ENCODE measurements around the gene NQO2. TPM values are rescaled to one million over a fixed set of nuclear protein-coding genes. Genes with fewer than 3 reads are reported as not detected.

NQO2 gene
- total and polyA plus RNA-seq, 10 of the 15 experiments (the other 5 are each of a cell fraction or from before 2014, with no cell fraction given) = 0.55 to 2.6 (median 0.80) TPM

DNA sequence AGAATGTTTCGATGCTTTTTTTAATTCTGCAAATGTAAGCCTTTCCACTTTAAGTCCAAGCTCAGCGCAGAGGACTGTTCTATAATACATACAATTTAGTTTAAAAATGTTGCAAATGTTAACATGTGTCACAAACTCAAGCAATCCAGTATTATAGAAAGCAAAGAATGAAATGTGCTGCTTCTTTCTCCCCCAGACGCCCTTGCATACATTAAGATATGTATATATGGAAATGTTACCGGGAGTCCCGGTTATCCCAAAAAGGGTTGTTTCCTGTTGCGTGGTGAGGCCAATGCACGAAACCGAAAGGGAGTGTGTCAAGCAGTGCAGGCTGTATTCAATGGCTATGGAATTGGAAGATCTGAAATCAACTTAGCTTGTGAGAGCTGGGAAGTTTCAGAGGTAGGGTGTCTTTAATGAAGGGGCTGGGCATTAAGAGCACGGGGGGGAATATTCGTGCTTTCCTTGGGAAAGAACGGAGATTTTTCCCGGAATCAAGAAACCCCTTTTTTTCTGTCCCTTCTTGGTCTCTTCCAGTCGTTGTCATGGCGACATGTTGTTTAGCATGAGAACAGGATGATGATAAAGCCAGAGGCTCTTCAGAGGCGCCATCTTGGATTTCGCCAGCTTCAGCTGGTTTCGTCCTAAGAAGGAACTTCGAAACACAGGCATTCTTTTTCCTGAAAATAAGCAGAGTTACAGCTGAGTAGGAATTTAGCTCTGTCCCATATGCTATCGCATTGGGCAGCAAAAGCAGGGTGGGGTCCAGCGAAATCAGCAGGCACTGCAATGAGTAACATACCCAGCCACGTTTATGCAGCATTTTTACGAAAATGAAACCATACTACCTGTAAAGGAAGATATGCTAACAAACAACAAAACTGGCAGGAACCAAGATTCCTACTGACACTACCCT is 10.1 kb upstream of the NQO2 start (continued):
- 0 out of 2 replicates have a peak, but pooled peaks have one; percentile 21 for TF ChIP-seq TBL1XR1 (IDR thresholded peaks at IDR 0.05; ENCODE audit: low read depth, low read length)
- TF ChIP-seq YBX1 (IDR thresholded peaks at IDR 0.05) = no peak
- TF ChIP-seq ZNF274 (IDR thresholded peaks at IDR 0.05; ENCODE audit: insufficient read depth, insufficient read length) = no peak
- TF ChIP-seq ZZZ3 (IDR thresholded peaks at IDR 0.05; ENCODE audit: control insufficient read depth, insufficient read length, low read depth) = no peak
- TF ChIP-seq ZNF622 (IDR thresholded peaks at IDR 0.05) = no peak
- TF ChIP-seq NRF1 (conservative IDR thresholded peaks at IDR 0.05; ENCODE audit: low read depth, low read length) = no peak
- peak; percentile 36 for TF ChIP-seq CREM (IDR thresholded peaks at IDR 0.05; ENCODE audit: low read depth)
- peak; percentile 47; the same call in 1 of the 2 replicates for TF ChIP-seq CHD2 (IDR thresholded peaks at IDR 0.05; ENCODE audit: borderline replicate concordance, low read depth, low read length)
- TF ChIP-seq, protein P1, sequence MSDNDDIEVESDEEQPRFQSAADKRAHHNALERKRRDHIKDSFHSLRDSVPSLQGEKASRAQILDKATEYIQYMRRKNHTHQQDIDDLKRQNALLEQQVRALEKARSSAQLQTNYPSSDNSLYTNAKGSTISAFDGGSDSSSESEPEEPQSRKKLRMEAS (IDR thresholded peaks at IDR 0.05; ENCODE audit: low read depth, low read length) = no peak
- TF ChIP-seq MTA3 (IDR thresholded peaks at IDR 0.05; ENCODE audit: borderline replicate concordance, low read length) = no peak
- TF ChIP-seq, protein P2, sequence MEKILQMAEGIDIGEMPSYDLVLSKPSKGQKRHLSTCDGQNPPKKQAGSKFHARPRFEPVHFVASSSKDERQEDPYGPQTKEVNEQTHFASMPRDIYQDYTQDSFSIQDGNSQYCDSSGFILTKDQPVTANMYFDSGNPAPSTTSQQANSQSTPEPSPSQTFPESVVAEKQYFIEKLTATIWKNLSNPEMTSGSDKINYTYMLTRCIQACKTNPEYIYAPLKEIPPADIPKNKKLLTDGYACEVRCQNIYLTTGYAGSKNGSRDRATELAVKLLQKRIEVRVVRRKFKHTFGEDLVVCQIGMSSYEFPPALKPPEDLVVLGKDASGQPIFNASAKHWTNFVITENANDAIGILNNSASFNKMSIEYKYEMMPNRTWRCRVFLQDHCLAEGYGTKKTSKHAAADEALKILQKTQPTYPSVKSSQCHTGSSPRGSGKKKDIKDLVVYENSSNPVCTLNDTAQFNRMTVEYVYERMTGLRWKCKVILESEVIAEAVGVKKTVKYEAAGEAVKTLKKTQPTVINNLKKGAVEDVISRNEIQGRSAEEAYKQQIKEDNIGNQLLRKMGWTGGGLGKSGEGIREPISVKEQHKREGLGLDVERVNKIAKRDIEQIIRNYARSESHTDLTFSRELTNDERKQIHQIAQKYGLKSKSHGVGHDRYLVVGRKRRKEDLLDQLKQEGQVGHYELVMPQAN (conservative IDR thresholded peaks at IDR 0.05) = peak; percentile 66; the same call in 1 of the 2 replicates
- peak; percentile 18; the same call in 1 of the 2 replicates for TF ChIP-seq IRF4 (IDR thresholded peaks at IDR 0.05; ENCODE audit: low read depth, low read length)
- no peak for TF ChIP-seq EGR1 (IDR thresholded peaks at IDR 0.05; ENCODE audit: borderline replicate concordance in 1 of 2, low read depth in 2 of 2, low read length in 2 of 2)
- TF ChIP-seq RAD21 (IDR thresholded peaks at IDR 0.05; ENCODE audit: insufficient read depth, low read depth, low read length) = no peak
- TF ChIP-seq, protein P3, sequence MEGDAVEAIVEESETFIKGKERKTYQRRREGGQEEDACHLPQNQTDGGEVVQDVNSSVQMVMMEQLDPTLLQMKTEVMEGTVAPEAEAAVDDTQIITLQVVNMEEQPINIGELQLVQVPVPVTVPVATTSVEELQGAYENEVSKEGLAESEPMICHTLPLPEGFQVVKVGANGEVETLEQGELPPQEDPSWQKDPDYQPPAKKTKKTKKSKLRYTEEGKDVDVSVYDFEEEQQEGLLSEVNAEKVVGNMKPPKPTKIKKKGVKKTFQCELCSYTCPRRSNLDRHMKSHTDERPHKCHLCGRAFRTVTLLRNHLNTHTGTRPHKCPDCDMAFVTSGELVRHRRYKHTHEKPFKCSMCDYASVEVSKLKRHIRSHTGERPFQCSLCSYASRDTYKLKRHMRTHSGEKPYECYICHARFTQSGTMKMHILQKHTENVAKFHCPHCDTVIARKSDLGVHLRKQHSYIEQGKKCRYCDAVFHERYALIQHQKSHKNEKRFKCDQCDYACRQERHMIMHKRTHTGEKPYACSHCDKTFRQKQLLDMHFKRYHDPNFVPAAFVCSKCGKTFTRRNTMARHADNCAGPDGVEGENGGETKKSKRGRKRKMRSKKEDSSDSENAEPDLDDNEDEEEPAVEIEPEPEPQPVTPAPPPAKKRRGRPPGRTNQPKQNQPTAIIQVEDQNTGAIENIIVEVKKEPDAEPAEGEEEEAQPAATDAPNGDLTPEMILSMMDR (IDR thresholded peaks at IDR 0.05 in 2 of 3, conservative IDR thresholded peaks at IDR 0.05 in 1 of 3; ENCODE audit: control insufficient read depth in 2 of 3, extremely low read depth in 1 of 3, insufficient read depth in 1 of 3, low read depth in 3 of 3, low read length in 3 of 3) = no peak
- TF ChIP-seq CBX3 (IDR thresholded peaks at IDR 0.05; ENCODE audit: borderline replicate concordance, low read depth) = no peak
- TF ChIP-seq NFYA (IDR thresholded peaks at IDR 0.05; ENCODE audit: borderline replicate concordance, low read depth, low read length) = no peak
- no peak for TF ChIP-seq PAX8 (IDR thresholded peaks at IDR 0.05)
- no peak for TF ChIP-seq CBFB (IDR thresholded peaks at IDR 0.05; ENCODE audit: low read depth)
- TF ChIP-seq NFIC (IDR thresholded peaks at IDR 0.05; ENCODE audit: low read depth, low read length) = peak; percentile 52; the same call in 1 of the 2 replicates
- TF ChIP-seq, protein P4, sequence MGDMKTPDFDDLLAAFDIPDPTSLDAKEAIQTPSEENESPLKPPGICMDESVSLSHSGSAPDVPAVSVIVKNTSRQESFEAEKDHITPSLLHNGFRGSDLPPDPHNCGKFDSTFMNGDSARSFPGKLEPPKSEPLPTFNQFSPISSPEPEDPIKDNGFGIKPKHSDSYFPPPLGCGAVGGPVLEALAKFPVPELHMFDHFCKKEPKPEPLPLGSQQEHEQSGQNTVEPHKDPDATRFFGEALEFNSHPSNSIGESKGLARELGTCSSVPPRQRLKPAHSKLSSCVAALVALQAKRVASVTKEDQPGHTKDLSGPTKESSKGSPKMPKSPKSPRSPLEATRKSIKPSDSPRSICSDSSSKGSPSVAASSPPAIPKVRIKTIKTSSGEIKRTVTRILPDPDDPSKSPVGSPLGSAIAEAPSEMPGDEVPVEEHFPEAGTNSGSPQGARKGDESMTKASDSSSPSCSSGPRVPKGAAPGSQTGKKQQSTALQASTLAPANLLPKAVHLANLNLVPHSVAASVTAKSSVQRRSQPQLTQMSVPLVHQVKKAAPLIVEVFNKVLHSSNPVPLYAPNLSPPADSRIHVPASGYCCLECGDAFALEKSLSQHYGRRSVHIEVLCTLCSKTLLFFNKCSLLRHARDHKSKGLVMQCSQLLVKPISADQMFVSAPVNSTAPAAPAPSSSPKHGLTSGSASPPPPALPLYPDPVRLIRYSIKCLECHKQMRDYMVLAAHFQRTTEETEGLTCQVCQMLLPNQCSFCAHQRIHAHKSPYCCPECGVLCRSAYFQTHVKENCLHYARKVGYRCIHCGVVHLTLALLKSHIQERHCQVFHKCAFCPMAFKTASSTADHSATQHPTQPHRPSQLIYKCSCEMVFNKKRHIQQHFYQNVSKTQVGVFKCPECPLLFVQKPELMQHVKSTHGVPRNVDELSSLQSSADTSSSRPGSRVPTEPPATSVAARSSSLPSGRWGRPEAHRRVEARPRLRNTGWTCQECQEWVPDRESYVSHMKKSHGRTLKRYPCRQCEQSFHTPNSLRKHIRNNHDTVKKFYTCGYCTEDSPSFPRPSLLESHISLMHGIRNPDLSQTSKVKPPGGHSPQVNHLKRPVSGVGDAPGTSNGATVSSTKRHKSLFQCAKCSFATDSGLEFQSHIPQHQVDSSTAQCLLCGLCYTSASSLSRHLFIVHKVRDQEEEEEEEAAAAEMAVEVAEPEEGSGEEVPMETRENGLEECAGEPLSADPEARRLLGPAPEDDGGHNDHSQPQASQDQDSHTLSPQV (IDR thresholded peaks at IDR 0.05) = no peak
- TF ChIP-seq RAD51 (IDR thresholded peaks at IDR 0.05) = no peak
- TF ChIP-seq RUNX3 (IDR thresholded peaks at IDR 0.05; ENCODE audit: low read length) = peak; percentile 60
